T-helper 9 cell (primary cell): ENCODE results near the gene TIMM21.

Experiments used
- DNase-seq: peaks from one replicate; pipeline ENCODE4 v3.0.0-alpha.2; 2020
- total RNA-seq, 2 donors: gene quantifications; one replicate each; lab custom pipeline; 2026; lab: John Stamatoyannopoulos, UW

The TIMM21 gene, protein sequence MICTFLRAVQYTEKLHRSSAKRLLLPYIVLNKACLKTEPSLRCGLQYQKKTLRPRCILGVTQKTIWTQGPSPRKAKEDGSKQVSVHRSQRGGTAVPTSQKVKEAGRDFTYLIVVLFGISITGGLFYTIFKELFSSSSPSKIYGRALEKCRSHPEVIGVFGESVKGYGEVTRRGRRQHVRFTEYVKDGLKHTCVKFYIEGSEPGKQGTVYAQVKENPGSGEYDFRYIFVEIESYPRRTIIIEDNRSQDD
- total RNA-seq = 7.7 to 14.3 reads per million in 2 donors

DNA sequence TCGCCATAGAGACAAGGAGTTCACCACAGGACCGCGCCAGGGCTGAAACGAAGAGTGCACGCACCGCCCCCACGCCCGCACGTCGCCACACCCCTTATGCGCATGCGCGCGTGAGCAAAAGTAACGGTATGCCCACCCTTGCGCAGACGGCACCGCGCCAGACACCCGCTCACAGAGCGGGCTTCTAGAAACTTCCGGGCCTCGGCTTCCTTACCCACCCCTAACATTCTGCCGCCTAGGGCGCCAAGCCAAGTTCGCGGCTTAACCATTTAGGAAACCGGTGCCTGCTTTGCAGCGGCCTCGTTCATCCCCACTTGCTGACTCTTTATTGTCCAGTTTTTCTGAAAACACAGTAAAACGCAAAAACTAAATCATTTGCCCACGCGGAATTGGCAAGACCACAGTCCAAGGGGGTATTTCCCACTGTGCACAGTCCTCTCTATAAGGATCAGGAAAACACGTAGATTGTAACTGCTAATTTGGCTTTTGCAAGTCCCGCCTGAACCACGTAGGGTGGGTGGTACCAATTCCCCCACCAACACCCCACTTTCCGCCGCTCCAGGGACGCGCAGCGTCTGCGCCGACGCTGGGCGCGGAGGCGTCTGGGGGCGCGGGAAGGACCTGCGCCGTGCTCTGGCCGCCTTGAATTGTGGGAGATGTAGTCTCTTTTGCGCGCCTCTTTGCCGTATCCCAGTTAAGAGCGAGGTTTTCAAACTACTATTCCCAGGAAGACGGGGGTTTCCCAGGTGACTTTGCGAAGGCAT is at the start of gene TIMM21, which contains the start of gene FBXO15:
Gene TIMM21, plus strand, starts transcription at position 745 of the 764 bp plus-strand sequence. CDS start 286 bp downstream, outside the sequence.
Gene FBXO15, minus strand, starts transcription at position 56 of the 764 bp plus-strand sequence. Its CDS starts 49 bp downstream, at position 7.
- peak; percentile 92 for DNase-seq

DNA sequence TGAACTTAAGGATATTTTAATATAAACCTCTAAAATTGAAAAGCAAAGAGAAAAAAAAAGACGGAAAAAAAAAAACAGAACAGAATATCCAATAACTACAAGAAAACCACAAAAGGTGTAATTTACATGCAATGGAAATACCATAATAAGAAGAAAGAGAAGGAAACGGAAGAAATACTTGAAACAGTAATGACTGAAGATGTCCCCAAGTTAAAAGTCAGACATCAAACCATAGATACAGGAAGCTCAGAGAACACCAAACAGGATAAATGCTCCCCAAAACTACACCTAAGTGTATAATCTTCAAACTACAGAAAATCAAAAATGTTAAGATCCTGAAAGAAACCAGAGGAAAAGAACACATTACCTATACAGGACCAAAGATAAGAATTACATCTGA is 39.9 kb upstream of the TIMM21 start:
- no peak for DNase-seq

DNA sequence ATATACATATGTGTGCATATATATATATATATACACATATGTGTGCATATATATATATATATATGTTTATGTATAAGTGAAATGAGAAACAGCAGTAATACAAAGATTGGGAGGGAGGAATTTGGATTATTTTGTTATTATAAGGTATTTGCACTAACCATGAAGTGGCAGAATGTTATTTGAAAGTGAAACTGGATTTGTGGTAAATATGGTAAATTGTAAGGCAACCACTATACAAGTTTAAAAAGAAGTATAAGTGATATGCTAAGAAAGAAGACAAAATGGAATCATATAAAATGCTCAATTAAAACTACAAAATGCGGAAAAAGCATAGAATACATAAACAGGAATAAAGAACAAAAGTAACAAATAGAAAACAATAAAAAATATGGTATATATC is 38.2 kb upstream of the TIMM21 start:
- no peak for DNase-seq

DNA sequence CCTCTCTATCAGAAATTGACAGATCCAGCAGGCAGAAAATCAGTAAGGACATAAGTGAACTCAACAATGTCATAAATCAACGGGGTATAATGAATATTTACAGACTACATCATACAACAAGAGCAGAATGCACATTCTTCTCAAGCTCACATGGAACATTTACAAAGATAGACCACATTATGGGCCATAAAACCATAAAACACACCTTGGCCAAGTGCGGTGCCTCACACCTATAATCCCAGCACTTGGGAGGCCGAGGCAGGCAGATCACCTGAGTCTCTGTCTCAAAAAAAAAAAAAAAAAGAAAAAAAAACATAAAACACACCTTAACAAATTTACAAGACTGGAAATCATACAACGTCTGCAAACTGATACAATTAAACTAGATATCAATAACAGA is 37.3 kb upstream of the TIMM21 start:
- DNase-seq = no peak

DNA sequence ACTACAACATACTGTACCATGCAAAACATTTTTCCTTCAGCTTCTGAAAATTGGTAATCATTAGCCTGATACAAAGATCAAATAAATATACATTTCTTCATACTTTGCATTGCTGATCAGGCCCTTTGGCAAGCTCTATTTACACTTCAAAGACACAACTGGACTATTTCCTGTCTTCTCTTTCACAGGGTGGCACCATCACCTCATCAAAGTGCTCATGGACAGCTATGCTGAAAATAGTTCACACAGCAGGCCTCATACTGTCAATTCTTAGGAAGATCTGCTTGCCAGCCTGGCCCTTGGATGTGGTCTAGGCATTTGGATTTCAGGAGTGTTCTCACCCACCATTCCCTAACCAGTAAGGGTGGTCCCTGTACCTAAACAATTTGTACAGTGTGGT is 34.6 kb upstream of the TIMM21 start:
- DNase-seq = no peak

DNA sequence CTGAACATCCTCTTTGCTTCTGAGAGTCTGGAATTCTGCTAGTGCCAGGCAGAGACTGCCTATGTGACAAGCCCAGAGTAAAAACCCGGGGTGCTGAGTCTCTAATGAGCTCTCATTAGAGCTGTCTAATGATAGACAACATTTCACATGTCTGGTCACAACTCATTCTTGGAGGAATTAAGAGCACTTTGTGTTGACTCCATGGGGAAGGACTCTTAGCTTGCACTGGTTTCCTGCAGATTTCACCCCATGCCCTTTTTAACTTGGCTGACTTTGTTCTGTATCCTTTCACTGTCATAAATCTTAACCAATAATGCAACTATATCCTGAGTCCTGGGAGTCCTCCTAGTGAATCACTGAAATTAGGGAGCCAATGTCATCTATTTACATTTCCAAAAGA is 34.2 kb upstream of the TIMM21 start:
- no peak for DNase-seq

DNA sequence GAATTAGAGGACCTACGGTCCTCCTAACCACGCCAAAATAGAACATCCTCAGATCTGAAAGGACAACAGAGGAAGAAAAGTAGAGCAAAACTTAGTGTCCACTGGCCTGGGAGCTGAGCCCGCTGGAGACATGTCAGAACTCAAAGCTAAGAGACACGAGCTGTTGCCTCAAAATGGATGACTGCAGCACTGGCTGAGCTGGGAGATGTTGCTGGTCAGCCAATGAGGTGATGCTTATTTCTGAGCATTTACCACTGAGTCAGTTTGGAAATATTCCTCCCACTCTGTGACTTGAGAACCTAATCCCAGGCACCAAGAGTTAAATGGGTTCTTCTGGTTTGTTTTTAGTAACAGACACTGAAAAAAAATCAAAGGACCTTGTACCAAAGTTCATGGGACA is 33.3 kb upstream of the TIMM21 start:
- no peak for DNase-seq

DNA sequence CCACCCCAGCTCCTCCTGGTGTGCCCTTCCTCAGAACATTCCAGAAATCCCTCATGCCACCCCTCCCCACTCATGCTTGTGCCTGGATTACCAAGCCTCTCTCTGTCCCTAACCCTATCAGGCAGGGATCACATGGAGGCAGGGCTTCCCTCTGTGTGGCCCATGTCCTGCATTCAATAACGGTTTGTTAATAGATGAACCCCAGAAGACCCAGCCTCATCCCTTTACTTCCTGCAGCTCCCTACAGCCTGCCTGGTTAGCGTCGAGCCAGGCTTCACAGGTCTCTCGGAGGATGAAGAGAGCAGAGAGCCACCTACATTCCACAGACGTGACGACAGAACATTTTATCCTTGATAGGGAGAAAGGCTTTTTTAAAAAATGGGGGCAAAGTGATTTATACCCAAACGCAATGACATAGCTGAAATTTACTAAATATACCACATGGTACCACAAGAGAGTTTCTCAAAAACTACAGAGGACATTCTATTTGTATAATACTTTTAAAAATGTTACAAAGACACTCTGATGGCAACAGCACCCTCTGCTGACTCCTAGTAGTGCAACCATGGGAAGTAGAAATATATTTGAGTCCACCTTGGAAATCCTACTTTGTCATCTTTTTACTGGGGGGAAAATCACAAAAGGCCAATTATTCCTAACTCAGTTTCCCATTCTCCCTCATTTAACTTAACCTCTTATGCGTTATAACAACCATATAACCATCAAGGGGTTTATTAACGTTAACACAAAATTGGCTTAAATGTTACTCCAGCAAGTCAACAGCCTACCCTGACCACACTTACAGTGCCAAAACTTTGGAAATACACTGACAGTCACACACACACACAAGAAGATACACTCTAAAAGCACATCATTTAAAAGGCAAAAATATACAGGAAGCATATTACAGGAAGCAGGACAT is 31.4 kb upstream of the TIMM21 start:
- DNase-seq = no peak

DNA sequence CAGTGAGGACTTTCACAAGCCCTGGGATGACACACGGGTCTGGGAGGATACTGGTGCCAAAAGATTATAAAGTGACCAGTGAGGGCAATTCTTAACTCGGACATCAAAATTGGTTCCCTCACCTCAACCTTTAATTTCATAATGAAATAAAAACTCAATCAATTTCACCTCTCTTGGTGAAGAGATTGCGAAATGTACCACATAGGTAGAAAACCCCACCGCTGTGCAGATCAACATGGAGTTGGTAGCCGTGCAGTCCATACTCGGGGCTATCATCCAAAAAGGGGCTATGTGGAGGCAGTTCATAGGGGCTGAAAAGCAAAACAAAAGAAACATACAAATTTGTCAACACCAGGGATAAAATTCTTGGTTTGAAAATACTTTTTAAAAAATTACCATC is 25.1 kb upstream of the TIMM21 start:
- no peak for DNase-seq

DNA sequence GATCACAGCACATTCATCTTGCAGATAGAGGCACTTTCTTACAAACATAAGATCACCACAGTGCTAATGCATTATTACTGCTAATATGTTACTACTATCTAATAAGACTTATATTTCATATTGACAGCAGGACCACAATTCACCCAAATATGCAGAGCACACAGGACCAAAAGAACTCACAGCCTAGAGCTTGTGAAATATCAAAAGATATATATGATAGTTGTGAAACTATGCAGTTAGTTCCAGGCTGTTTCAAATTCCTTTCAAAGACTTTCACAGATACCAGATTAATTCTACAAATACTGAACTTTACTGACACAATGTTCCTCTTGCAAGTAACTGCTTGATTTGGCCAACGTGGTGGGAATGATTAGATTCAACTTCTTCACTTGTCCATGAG is 23.7 kb upstream of the TIMM21 start:
- no peak for DNase-seq

DNA sequence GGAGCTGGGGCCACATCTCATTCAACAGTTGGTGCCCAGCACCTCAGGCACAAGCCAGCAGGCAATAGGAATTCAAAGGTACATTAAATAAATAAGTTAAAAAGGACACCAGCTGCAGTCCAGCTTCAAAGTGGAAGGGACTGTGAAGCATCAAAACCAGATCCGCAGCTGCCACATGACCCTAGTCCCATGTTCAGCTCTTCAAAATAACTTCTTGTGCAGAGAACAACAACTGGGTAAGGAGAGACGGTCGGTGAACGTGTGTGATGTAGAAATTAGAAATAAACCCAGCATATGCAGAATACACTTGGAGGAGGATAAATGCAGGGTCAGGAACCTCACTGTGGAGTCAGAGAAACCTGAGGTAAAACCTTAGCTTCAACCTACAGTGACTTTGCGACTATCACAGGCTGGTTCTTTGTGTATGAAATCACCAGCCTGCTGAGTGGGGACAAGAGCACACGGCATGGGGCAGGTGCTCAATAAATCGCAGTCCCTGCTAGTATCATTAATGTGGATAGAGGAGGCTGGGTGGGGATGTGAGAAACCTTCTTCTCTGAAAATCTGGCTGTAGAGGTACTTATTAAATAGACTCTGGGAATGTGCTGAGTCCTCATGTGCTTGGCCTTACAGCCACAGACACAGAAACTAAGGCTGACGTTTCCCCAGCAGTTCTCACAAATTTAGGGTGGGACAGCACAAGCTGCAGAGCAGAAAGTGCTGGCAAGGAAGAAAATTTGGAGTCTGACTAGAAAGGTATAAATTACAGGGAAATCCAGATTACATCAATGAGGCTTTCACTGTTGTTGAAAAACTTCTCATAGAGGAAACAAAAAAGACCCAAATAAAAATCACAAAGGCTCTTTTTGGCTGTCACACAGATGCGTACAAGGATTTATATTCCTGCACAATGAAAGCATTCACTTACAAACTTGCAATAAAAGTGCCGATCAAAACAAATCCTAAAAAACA is 21.4 kb upstream of the TIMM21 start:
- no peak for DNase-seq

DNA sequence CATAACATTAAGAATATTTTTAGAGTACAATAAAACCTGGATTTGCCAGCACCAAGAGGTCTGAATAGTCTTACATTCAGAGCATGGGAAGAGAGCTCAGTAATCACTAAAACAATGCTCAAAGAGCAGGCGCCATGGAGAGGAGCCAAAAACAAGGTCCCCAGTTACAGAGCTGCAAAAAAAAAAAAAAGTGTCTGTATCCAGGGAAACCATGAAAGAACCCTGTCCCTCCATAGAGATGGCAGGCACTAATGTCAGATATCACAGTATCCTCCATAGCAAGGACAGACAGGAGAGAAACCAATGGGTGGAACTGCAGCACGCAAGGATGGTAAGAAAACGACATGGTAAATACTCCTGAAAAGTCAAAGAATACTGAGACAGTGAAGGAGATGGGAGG is 20.2 kb upstream of the TIMM21 start:
- no peak for DNase-seq

DNA sequence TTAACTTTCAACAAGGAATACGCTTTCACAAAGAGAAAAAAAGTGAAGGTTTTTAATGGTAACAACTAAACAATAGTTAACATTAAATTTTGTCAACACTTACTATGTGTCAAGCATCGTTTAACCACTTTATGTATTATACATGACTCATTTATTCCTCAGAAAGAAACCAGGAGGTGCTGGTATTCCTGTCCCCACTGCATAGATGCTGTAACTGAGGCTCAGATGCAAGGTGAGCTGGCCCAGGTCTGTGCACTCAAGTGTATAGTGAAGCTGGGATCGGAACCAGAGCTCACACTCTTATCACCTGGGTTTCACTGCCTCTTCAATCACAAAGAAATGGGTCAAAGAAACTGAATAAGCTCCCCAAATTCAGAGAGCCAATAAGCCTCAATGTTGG is 17.2 kb upstream of the TIMM21 start:
- DNase-seq = no peak

DNA sequence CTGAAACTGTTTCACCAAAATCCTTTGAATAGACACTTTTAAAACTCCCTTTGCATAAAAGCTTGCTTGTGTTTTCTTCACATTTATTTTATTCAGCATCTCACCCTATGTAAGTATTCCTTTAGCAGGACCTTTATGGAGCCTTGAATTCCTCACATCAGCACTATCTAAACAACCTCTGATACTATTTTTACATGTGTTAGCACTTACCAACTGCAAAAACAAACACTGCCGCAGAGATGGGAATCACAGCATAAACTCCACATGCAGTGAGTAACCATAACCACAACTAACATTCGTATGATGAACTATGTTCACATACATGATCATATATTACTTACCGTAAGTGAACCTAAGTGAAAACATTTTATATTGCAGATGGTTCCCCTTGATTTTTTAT is 16.1 kb upstream of the TIMM21 start:
- no peak for DNase-seq

DNA sequence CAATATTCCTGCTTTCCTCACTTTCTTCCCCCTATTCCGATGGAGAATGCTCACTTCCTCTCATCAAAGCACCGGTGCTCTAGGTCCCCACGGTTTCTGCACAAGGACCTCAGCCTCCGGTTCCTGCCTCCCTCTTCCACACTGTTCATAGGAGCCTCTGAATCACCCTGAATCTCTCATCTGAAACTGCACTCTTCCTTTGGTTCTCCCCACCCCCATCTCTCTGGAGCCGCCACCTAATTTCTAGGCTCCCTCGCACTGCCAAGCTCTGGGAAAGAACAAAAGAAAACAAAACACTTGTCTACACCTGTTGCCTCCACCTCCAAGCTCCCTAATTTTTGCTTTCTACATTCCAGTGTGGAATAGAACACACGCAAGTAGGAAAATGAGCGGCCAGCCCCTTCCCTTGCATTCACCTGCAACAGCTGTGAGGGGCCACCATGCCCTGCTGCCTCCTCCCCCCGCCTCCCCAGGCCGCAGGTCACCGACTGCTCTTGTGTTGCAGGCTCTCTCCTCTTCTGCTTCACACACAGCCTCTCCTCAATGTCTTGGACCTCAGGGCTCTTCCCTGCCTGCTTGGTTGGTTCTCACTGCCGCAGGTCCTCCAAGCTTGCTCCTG is 10.3 kb upstream of the TIMM21 start:
- no peak for DNase-seq

DNA sequence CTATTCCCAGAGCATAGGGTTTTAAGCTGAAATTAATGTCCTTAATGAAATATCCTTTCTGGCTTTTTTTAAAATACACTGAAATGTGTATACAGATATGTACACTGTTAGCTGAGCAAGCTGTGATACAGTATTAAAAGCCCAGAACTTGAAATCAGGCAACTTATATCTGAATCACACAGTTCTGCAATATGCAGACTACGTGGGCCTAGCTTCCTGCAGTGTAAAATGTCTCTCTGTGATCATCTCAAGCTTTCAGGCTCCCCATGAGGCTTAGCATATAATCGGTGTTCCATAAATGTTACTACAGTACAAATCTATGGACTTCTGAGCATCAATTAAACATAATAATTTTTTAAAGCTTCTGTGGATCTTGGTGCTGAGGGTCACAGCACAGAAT is 8.9 kb upstream of the TIMM21 start:
- no peak for DNase-seq

DNA sequence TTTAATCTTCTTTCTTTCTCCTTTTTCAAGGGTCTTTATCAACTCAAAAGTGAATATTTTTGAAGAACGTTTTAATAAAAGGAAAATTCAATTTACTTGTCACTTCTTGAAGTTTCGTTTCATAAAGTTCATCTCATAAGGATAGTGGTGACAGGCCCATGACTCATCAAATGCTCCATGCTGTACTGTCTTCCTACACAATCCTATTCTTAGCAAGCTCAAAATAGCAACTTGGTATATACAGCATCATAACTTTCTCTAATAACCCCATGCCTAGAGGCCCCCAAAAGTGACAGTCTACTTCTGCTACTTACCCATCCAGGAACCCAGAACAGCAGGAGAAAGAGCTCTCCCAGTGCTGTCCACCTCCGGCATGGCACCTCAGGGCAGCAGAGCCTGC is 8.4 kb upstream of the TIMM21 start:
- no peak for DNase-seq

DNA sequence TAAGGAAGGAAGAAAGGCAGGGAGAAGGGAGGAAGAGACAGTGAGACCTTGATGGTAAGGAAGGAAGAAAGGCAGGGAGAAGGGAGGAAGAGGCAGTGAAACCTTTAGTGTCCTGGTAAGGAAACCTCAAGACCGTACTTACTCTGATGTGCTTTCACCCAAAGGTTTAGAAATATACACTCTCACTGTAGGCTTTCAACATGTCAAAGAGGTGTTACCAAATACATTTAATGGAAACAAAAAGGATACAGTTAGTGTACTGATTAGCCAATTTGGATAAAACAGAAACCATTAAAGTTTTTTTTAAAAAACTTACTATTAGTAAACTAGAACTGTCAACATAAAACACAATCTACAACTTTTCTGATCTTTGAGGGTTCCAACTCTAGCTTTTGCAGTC is 7.7 kb upstream of the TIMM21 start:
- no peak for DNase-seq

DNA sequence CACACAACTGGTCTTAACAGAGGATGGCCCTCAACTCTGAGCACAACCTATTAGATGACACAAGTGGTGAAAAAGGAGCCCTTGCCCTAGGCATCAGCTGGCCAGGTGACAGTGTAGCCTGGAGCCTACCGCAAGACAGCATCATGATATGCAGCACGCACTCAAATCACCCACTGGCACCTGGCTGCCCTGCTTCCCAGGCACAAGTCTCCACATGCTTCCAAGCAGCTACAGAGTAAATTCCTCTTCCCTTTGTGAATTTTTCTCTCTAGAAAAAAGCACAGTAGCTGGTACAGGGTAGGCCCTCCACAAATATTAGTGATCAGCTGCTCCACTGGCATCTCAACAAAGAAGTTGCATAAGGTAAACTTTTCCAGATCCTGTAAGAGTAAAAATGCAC is 6.7 kb upstream of the TIMM21 start:
- DNase-seq = no peak

DNA sequence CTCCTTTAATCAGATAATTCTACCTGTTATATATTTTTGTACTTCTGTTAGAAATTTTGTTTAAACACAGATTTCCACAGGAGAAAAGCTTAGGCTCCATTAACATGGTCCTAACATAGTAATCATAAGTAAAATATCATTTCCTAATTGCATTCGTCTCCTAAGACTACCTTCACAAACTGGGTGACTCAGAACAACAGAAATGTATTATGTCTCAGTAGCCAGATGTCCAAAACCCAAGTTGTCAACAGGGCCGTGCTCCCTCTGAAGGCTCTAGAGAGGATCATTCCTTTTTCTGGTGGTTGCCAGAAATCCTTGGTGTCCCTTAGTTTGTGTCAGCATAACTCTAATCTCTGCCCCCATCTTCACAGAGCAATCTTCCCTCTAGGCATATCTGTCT is 6.1 kb upstream of the TIMM21 start:
- no peak for DNase-seq

DNA sequence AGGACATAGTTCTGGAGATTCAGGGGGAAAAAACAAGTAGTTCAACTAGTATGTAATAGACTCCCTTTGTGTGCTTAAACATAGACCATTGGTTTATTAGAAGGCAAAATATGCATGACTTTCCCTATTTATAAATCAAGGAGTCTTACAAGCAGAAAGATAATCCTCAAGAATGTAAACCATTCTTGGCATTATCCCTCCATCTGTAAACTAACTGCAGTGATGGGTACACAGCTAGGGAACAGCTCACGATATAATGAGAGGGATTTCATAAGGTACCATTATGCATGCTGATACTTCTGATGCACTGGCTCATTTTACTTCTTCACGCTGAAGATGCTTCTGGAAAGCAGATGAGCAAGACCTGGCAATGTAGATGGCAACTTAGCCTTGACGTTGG is 1.6 kb upstream of the TIMM21 start:
- DNase-seq = no peak

DNA sequence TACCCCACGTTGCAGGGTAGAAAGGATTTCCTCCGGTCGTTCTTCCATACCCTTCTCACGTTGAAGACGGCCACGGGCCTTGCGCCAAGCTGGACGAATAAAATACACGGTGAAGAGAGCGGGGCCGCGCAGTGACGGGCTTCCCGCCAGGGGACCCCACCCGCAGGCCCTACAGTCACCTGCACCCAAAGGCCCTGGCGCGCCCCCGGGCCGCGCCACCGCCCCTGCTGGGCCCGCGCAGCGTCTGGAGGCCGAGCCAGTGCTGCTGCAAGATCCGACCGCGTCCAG is 888 bp upstream of the TIMM21 start:
- DNase-seq = no peak
